Fibroblast of lung (primary cell): ENCODE measurements around the gene TMEM178B. TPM values are rescaled to one million over a fixed set of nuclear protein-coding genes. Genes with fewer than 3 reads are reported as not detected.

ENCODE experiments used
- DNase-seq, 2 donors: peaks; one replicate each; pipeline versions ENCODE4 v3.0.0 to v3.0.0-alpha.2; 2010; ENCODE audit warnings: low read depth in 2 of 2
- H2AFZ ChIP-seq: 2 replicates; pipeline ENCODE4 v1.5.1; 2012; ENCODE audit warnings: low read length, control low read depth, inconsistent platforms
- H3K27ac ChIP-seq: 2 replicates; pipeline ENCODE4 v1.5.1; 2011; ENCODE audit warnings: low read length, control low read depth; ENCODE audit not compliant: insufficient read depth
- H3K27me3 ChIP-seq: 2 replicates; pipeline ENCODE4 v1.5.1; 2011; ENCODE audit warnings: mild to moderate bottlenecking, low read length; ENCODE audit not compliant: control insufficient read depth, insufficient read depth
- H3K36me3 ChIP-seq: 2 replicates; pipeline ENCODE4 v1.5.1; 2011; ENCODE audit warnings: low read length; ENCODE audit not compliant: control insufficient read depth, insufficient read depth
- H3K4me1 ChIP-seq: 2 replicates; pipeline ENCODE4 v1.5.1; 2011; ENCODE audit warnings: low read length; ENCODE audit not compliant: control insufficient read depth, insufficient read depth; ENCODE audit errors: extremely low read depth
- H3K4me2 ChIP-seq: 2 replicates; pipeline ENCODE4 v1.5.1; 2011; ENCODE audit warnings: low read length, control low read depth; ENCODE audit not compliant: insufficient read depth; ENCODE audit errors: extremely low read depth
- H3K4me3 ChIP-seq, 4 experiments: fragments of 200-600 bp in 1 of 4; sonication (generic) in 1 of 4; replicated peaks in 1 of 4; 2 replicates each; pipeline ENCODE4 v1.5.1; 2011 to 2016; ENCODE audit warnings: low read length in 4 of 4, low read depth in 3 of 4, mild to moderate bottlenecking in 3 of 4, control low read depth in 2 of 4, inconsistent platforms in 1 of 4, mixed read lengths in 1 of 4; ENCODE audit not compliant: insufficient read depth in 1 of 4; ENCODE audit errors: control extremely low read depth in 1 of 4
- H3K79me2 ChIP-seq: 2 replicates; pipeline ENCODE4 v1.5.1; 2012; ENCODE audit warnings: mild to moderate bottlenecking, low read length, inconsistent platforms; ENCODE audit not compliant: control insufficient read depth, insufficient read depth
- H3K9ac ChIP-seq: 2 replicates; pipeline ENCODE4 v1.5.1; 2011; ENCODE audit warnings: mild to moderate bottlenecking, low read length, control low read depth; ENCODE audit not compliant: insufficient read depth
- H3K9me3 ChIP-seq: 2 replicates; pipeline ENCODE4 v1.5.1; 2012; ENCODE audit warnings: low read depth, low read length; ENCODE audit not compliant: control insufficient read depth, insufficient read depth
- H4K20me1 ChIP-seq: 2 replicates; pipeline ENCODE4 v1.5.1; 2011; ENCODE audit warnings: low read length; ENCODE audit not compliant: control insufficient read depth, insufficient read depth; ENCODE audit errors: extremely low read depth
- CTCF ChIP-seq, 2 donors: IDR thresholded peaks in 1 of 2; conservative IDR thresholded peaks in 1 of 2; 1 replicate in 1 of 2; 2 replicates in 1 of 2; pipeline ENCODE4 v1.5.1; 2011 to 2012; ENCODE audit warnings: low read length in 2 of 2, control low read depth in 1 of 2, inconsistent platforms in 1 of 2, low read depth in 1 of 2, mild to moderate bottlenecking in 1 of 2
- EZH2 ChIP-seq: IDR thresholded peaks from 2 replicates; pipeline ENCODE4 v1.5.1; 2012; ENCODE audit warnings: low read length, control low read depth, mild to moderate bottlenecking; ENCODE audit errors: missing control alignments
- polyA plus RNA-seq, 2 donors: library from polyadenylated mRNA; depleted of rRNA in 1 of 2; stranded (reverse) in 1 of 2; unstranded in 1 of 2; fragments of >200 nt; gene quantifications; 2 replicates each; pipeline ENCODE4 v1.2.1, GENCODE V29; 2011 to 2012; ENCODE audit warnings: missing spikeins in 1 of 2
- total RNA-seq: library from RNA; depleted of rRNA; stranded (reverse); fragments of >200 nt; gene quantifications from 2 replicates; pipeline ENCODE4 v1.2.1, GENCODE V29; 2014

Gene TMEM178B
- total and polyA plus RNA-seq, 2 donors (not counting 1 experiment from before 2014, with no cell fraction given) = under 0.01 to 0.14 TPM

- Histone ChIP-seq H3K9me3 (no peaks in the 10 kb centered on the region), H3K4me2 (no peak overlapping the region), H3K9ac (no peak overlapping the region), H3K36me3 (no peaks in the 10 kb centered on the region), H2AFZ (no peak overlapping the region), H3K4me1 (no peaks in the 10 kb centered on the region), H3K4me3 (no peak overlapping the region), H3K27ac (no peak overlapping the region), H3K79me2 (no peaks in the 10 kb centered on the region), H4K20me1 (no peaks in the 10 kb centered on the region), H3K27me3 (no peaks in the 10 kb centered on the region)
- TF ChIP-seq EZH2 = no peak
- no peak for TF ChIP-seq CTCF (conservative IDR thresholded peaks at IDR 0.05 in 1 of 2, IDR thresholded peaks at IDR 0.05 in 1 of 2; ENCODE audit: low read depth in 1 of 2, low read length in 2 of 2)
- DNase-seq = no peak
Observed at GRCh38 chr7:141118767-141119166, 44.9 kb downstream of the TMEM178B start.

GRCh38 chr7:141119187-141119586 lies 45.3 kb downstream of the TMEM178B start:
- Histone ChIP-seq H3K4me1 (no peaks in the 10 kb centered on the region), H2AFZ (no peak overlapping the region), H3K27me3 (no peaks in the 10 kb centered on the region), H3K36me3 (no peaks in the 10 kb centered on the region), H3K27ac (no peak overlapping the region), H3K9me3 (no peaks in the 10 kb centered on the region), H3K79me2 (no peaks in the 10 kb centered on the region), H3K9ac (no peak overlapping the region), H3K4me3 (no peak overlapping the region), H4K20me1 (no peaks in the 10 kb centered on the region), H3K4me2 (no peak overlapping the region)
- TF ChIP-seq EZH2 (no peak), CTCF (conservative IDR thresholded peaks at IDR 0.05 in 1 of 2, IDR thresholded peaks at IDR 0.05 in 1 of 2; ENCODE audit: low read depth in 1 of 2, low read length in 2 of 2) (no peak)
- no peak for DNase-seq

- TF ChIP-seq EZH2 = no peak
- no peak for TF ChIP-seq CTCF (conservative IDR thresholded peaks at IDR 0.05 in 1 of 2, IDR thresholded peaks at IDR 0.05 in 1 of 2; ENCODE audit: low read depth in 1 of 2, low read length in 2 of 2)
- Histone ChIP-seq H2AFZ (no peak overlapping the region), H3K9me3 (no peaks in the 10 kb centered on the region), H3K79me2 (no peaks in the 10 kb centered on the region), H3K4me3 (no peak overlapping the region), H3K27me3 (no peaks in the 10 kb centered on the region), H3K4me1 (no peaks in the 10 kb centered on the region), H3K36me3 (no peaks in the 10 kb centered on the region), H3K4me2 (no peak overlapping the region), H4K20me1 (no peaks in the 10 kb centered on the region), H3K9ac (no peak overlapping the region), H3K27ac (no peak overlapping the region)
- DNase-seq = no peak
Observed at GRCh38 chr7:141122736-141123135, 48.9 kb downstream of the TMEM178B start.
